MCF 10A (cell line): ENCODE results near the gene COL7A1. TPM values are rescaled to one million over a fixed set of nuclear protein-coding genes. Genes with fewer than 3 reads are reported as not detected.

Experiments used
- BruUV-seq: library from RNA; stranded (reverse); fragments of 400-500 nt; replicated peaks from 2 replicates; lab custom pipeline; 2021; lab: Mats Ljungman, UMichigan
- CTCF ChIA-PET: fragments of 300-600 bp; sonication (Branson Sonifier 250); formaldehyde crosslinking; extraction: SDS; loops from one replicate; lab custom pipeline; 2021; ENCODE audit warnings: antibody characterized with exemption, inconsistent platforms; lab: Yijun Ruan, JAX
- POLR2A ChIA-PET: fragments of 300-600, 350-650 bp; sonication (Branson Sonifier 250); formaldehyde crosslinking; extraction: SDS; loops from one replicate; lab custom pipeline; 2020; ENCODE audit warnings: antibody characterized with exemption, inconsistent platforms; lab: Yijun Ruan, JAX
- DNase-seq: peaks from one replicate; pipeline ENCODE4 v3.0.0-alpha.2; 2018; ENCODE audit not compliant: unreplicated experiment
- H3K27ac Mint-ChIP-seq: one replicate; pipeline ENCODE4 v1.8.0; 2022; ENCODE audit warnings: mild to moderate bottlenecking, low read depth, mixed read lengths; ENCODE audit not compliant: unreplicated experiment
- H3K27me3 Mint-ChIP-seq: one replicate; pipeline ENCODE4 v1.8.0; 2022; ENCODE audit warnings: mixed read lengths; ENCODE audit not compliant: insufficient read depth, unreplicated experiment
- H3K36me3 Mint-ChIP-seq: one replicate; pipeline ENCODE4 v1.8.0; 2022; ENCODE audit warnings: mild to moderate bottlenecking, moderate library complexity, mixed read lengths; ENCODE audit not compliant: insufficient read depth, unreplicated experiment
- H3K4me1 Mint-ChIP-seq: one replicate; pipeline ENCODE4 v1.8.0; 2022; ENCODE audit warnings: mixed read lengths; ENCODE audit not compliant: insufficient read depth, unreplicated experiment
- H3K4me3 Mint-ChIP-seq: one replicate; pipeline ENCODE4 v1.8.0; 2022; ENCODE audit warnings: mild to moderate bottlenecking, moderate library complexity, mixed read lengths; ENCODE audit not compliant: unreplicated experiment
- H3K9me3 Mint-ChIP-seq: one replicate; pipeline ENCODE4 v1.8.0; 2022; ENCODE audit warnings: mixed read lengths; ENCODE audit not compliant: unreplicated experiment
- intact Hi-C: fragments of 100-400 bp; cut with micrococcal nuclease; formaldehyde crosslinking; loops from 2 replicates; pipeline ENCODE4 v1.14.1; 2022
- total RNA-seq: library from RNA; stranded (reverse); gene quantifications from 2 replicates; pipeline ENCODE4 v1.2.3, GENCODE V29; 2022
- TF ChIP-seq, protein P1 (sequence below): fragments of 200-600 bp; IDR thresholded peaks from one replicate; pipeline ENCODE4 v1.8.0; 2022; ENCODE audit warnings: antibody characterized with exemption, mild to moderate bottlenecking; ENCODE audit not compliant: unreplicated experiment

COL7A1 gene
- total RNA-seq, 1 experiment from 2014 or later, result 60.5 TPM

DNA sequence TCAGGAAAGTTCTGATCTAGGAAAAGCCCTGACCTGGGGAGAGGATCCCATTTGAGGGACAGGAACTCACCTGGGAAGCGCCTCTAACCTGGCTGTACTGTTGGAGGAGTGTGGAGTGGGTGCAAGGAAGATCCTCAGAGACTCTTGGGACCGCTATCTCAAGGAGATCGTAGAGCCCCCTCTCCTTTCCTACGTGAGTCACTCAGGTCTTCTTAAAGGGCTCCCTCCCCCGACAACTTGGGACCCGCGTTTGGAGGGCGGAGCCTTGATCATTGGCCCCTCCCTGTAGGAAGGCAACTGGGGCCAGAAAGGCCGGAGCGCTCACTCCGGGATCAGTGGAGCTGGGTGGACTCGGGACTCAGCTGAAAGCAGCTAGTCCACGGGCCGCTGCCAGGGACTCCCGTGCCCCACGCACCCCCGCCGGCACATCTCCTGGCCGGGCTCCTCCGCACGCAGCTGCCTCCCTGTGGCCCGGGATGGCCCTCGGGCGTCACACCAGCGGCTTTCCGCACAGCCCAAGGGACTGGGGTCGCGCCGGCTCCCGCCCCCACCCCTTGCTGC lies 39.6 kb upstream of the COL7A1 start:
- H3K4me1 Mint-ChIP-seq, result peaks cover 10% of the 10 kb centered on the region
- H3K27ac Mint-ChIP-seq, result peak overlapping the region; percentile 85
- peaks cover 27% of the 10 kb centered on the region for H3K36me3 Mint-ChIP-seq
- ChIA-PET POLR2A (interaction anchor here (0.5 to 4.1 kb wide), 31 partner anchors 10 to 459 kb away, joined by 3 to 93 read pairs (median 6); partner anchors contain the start of genes ATRIP, CCDC51, CELSR3 and COL7A1), CTCF (interaction anchor here (0.6 to 3.4 kb wide), 17 partner anchors 10 to 445 kb away, joined by 3 to 22 read pairs (median 4); partner anchors contain the start of genes CELSR3 and UQCRC1)
- TF ChIP-seq, protein P1, sequence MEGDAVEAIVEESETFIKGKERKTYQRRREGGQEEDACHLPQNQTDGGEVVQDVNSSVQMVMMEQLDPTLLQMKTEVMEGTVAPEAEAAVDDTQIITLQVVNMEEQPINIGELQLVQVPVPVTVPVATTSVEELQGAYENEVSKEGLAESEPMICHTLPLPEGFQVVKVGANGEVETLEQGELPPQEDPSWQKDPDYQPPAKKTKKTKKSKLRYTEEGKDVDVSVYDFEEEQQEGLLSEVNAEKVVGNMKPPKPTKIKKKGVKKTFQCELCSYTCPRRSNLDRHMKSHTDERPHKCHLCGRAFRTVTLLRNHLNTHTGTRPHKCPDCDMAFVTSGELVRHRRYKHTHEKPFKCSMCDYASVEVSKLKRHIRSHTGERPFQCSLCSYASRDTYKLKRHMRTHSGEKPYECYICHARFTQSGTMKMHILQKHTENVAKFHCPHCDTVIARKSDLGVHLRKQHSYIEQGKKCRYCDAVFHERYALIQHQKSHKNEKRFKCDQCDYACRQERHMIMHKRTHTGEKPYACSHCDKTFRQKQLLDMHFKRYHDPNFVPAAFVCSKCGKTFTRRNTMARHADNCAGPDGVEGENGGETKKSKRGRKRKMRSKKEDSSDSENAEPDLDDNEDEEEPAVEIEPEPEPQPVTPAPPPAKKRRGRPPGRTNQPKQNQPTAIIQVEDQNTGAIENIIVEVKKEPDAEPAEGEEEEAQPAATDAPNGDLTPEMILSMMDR, result no peak
- H3K4me3 Mint-ChIP-seq, result peak overlapping the region; percentile 84
- H3K9me3 Mint-ChIP-seq, result no peaks in the 10 kb centered on the region
- BruUV-seq, result TSS peak; percentile 46
- DNase-seq, result peak; percentile 63
- intact Hi-C loops, result loop anchor here (1.0 to 2.0 kb wide), 6 partner anchors 20 to 169 kb away; partner anchors contain the start of gene NCKIPSD
- no peaks in the 10 kb centered on the region for H3K27me3 Mint-ChIP-seq

DNA sequence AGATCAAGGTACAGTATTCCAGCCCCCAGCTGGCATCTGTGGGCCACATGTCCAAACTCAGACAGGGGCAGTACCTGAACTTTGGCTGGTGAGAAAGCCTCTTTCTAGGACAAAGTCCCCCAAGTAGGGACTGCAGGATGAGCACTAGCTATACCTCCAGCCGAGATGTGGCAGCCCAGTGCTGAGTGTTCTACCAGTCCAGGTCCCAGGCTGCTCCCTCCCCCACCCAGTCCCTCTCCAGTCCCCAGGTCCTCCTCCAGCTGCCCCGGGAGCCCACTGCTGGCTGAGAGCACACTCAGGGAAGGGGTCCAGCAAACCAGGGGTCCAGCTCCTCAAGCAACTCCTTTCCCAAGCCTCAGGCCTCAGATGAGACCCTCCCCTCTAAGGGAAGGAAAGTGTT lies 38.6 kb upstream of the COL7A1 start:
- Mint-ChIP-seq H3K4me3 (peak overlapping the region; percentile 84), H3K27ac (peak overlapping the region; percentile 85), H3K27me3 (no peaks in the 10 kb centered on the region), H3K4me1 (peaks cover 10% of the 10 kb centered on the region), H3K36me3 (peaks cover 37% of the 10 kb centered on the region), H3K9me3 (no peaks in the 10 kb centered on the region)
- DNase-seq, result no peak
- TF ChIP-seq, protein P1, result no peak
- no TSS peak for BruUV-seq
- intact Hi-C loops, result loop anchor here (2.0 kb wide), 1 partner anchor 51 kb away; the partner anchor contains the start of gene NCKIPSD
- ChIA-PET CTCF (interaction anchor here (0.7 to 3.4 kb wide), 5 partner anchors 13 to 35 kb away, joined by 3 to 22 read pairs (median 12); partner anchors contain the start of gene CELSR3), POLR2A (interaction anchor here (0.7 to 4.1 kb wide), 8 partner anchors 11 to 193 kb away, joined by 4 to 93 read pairs (median 32); partner anchors contain the start of genes CCDC51, CELSR3, COL7A1 and PFKFB4)

DNA sequence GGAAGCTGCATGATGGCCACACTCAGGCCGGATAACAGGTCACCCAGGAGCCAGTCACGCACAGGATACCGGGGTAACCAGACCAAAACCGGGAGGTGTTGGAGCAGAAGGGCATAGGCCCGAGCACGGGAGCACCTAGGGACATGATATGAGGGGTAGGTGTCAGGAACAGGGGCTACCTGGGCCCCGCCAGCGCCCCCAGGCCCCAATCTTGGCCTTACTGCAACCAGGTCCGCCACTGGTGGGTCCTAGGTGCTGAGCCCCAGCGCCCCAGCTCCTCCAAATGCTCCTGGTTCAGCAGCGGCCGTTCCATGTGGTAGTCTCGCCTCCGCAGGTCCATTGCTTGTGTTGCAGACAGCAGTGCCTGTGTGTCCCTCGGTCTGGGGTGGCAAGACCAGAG lies 38.1 kb upstream of the COL7A1 start:
- BruUV-seq, result no TSS peak
- intact Hi-C loops, result no loop called here
- peaks cover 41% of the 10 kb centered on the region for H3K36me3 Mint-ChIP-seq
- H3K4me3 Mint-ChIP-seq, result peak overlapping the region; percentile 84
- peak overlapping the region; percentile 85 for H3K27ac Mint-ChIP-seq
- TF ChIP-seq, protein P1, result no peak
- ChIA-PET CTCF (interaction anchor here (0.9 to 3.4 kb wide), 3 partner anchors 20 to 35 kb away, joined by 3 to 22 read pairs (median 12); no protein-coding TSS in a partner anchor), POLR2A (interaction anchor here (3.6 to 4.1 kb wide), 3 partner anchors 11 to 35 kb away, joined by 50 to 93 read pairs (median 88); partner anchors contain the start of genes CELSR3, COL7A1 and TMEM89)
- H3K27me3 Mint-ChIP-seq, result no peaks in the 10 kb centered on the region
- peaks cover 10% of the 10 kb centered on the region for H3K4me1 Mint-ChIP-seq
- H3K9me3 Mint-ChIP-seq, result no peaks in the 10 kb centered on the region
- no peak for DNase-seq
